GM19023 (cell line): ENCODE data around the gene SPRY1.
A peak's percentile ranks its signal among the peaks of the same experiment; 100 is the strongest.

Source experiments
- ATAC-seq: cut with Tn5 transposase; IDR thresholded peaks from one replicate; pipeline ENCODE4 v1.9.1; 2021; ENCODE audit warnings: mild to moderate bottlenecking, moderate library complexity; ENCODE audit not compliant: unreplicated experiment

The SPRY1 gene

GRCh38 chr4:123408471-123409084, 12.0 kb downstream of the SPRY1 start:
- ATAC-seq: no peak

- no peak for ATAC-seq
Measured at GRCh38 chr4:123409334-123409733, 12.7 kb downstream of the SPRY1 start.

DNA sequence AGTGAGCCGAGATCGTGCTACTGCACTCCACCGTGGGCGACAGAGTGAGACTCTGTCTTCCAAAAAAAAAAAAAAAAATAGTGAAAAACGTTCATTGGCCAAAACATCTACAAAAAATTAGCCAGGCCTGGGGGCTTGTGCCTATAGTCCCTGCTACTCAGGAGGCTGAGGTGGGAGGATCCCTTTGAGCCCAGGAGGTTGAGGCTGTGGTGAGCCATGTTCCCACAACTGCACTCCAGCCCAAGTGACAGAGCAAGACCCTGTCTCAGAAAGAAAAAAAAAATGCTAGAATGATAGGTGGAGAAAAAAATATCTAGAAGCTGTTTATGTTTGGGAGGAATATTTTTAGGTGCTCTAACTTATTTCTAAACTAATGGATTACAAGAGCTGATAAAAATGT, 14.9 kb downstream of the SPRY1 start:
- ATAC-seq: no peak

- peak; percentile 78 for ATAC-seq
Measured at GRCh38 chr4:123412091-123412505, 15.5 kb downstream of the SPRY1 start.

DNA sequence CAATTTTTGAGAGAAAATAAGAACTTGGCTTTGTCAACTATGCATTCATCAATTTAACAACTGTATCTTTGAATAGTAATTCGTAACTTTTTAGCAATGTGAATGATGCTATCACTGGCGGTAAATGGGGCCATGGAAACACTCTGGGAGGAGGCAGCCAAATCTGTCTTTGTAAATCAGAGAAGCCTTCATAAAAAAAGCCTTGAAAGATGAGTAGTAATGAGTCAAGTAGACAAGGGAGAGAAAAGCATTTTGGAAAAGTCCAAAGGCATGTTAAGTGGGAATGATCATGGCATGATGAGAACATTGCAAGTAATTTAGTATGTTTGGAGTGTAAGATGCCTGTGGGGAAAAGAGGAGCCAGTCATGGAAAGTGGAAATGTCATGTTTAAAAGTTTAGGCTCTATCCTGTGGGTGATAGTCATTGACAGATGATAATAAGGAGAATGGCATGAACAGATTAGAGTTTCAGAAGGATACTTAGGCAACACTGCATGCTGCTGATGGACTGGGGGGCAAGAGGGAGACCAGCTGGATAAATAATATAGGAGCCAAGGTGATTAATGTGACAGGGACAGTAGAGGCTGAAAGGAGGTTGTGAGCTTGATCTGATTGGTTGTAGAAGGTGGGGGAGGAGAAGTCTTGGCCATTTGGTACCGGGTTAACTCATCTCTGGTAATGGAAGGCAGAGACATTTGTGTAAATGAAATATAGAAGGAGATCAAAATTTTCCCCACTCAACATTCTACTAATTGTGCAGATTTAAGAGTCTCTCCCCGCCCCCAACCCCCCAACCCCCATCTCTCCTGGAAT, 16.3 kb downstream of the SPRY1 start:
- ATAC-seq: no peak

GRCh38 chr4:123415576-123415975, 19.0 kb downstream of the SPRY1 start:
- ATAC-seq: no peak

- ATAC-seq: no peak
Measured at GRCh38 chr4:123415977-123416376, 19.4 kb downstream of the SPRY1 start.

GRCh38 chr4:123417813-123418212, 21.2 kb downstream of the SPRY1 start:
- no peak for ATAC-seq

- peak; percentile 77 for ATAC-seq
Measured at GRCh38 chr4:123418351-123418931, 21.8 kb downstream of the SPRY1 start.

GRCh38 chr4:123419885-123420755, 23.5 kb downstream of the SPRY1 start:
- no peak for ATAC-seq

DNA sequence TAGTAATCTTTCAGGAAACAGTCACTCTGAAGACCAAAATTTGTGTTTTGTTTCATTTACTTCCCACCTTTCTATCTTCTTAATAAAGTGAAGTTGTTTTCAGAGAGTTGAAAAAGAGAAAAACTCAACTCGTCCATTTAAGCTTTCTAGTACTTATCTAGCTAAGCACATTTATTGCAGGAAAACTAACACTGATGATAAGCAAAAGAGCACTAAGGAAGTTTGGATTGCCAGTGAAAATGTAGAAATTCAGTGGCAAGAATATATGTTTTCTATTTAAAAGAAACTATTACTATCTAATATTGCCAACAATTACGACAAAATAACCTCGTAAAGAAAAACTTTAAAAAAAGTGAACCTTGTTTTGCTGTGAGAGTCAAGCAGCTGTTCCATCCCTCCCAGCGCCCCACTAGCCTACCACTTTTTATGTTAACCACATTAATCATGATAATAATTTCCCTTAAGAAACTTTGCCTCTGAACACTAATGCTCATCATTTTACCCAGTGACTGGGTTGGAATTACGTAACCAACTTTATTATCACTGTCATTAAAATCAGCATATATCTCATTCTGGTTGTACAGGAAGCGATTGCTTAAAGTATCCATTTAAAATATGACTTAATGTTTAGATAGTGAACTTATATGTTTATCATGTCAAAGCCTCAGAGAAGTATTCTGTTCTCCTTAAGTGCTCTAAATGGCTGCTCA, 24.8 kb downstream of the SPRY1 start:
- no peak for ATAC-seq

DNA sequence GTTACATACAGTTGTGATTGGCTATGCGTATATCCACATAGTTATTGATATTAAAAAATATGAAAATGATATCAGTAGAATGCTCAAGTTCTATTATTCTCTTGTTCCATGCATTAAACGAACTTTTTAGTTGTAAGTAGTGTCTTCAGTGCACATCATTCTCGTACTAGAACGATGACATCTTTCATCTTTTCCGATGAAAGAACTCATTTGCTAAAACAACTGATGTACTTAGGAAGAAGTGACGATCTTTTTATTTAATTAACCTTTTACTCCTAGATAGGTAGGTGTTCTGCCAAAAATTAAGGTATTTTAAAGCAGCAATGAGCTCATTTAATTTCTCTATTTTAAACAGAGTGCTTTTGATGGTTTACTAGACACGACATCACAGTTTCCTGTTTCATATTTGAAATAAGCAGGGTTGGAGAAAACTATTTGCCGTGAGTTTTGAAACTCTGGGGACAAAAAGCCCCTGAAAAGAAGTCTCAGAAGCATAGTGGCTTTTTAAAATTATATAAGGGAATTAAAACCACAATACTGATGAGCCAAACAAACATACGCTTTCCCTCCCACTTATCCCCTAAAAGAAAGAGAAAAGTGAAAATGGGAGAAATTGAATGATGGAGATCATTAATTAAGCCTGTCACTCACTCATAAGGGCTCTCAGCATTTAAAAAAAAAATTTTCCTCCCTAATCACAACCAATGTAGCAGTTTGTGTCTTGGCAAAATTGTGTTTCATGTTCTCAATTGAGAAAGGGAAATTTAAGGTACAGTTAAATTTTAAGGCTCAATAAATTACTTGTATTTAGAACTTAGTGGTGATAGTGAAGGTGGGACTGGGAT, 25.6 kb downstream of the SPRY1 start:
- no peak for ATAC-seq

DNA sequence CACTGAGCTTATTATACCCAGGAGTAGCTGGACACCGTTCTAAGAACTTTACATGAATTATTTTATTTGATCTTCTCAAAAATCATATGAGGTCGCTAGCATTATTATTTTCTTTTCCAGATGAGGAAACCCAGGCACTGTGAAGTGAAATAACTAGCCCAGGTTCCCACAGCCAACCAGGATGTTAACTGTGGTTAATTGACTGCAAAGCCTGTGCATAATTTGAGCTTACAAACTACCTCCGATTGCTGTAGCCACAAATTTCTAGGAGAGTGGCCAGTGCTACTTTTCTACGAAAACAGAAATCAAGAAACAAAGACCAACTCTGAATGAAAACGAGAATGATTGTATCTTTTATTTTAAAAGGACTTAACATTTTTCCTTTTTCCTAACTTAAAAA, 27.2 kb downstream of the SPRY1 start:
- no peak for ATAC-seq

DNA sequence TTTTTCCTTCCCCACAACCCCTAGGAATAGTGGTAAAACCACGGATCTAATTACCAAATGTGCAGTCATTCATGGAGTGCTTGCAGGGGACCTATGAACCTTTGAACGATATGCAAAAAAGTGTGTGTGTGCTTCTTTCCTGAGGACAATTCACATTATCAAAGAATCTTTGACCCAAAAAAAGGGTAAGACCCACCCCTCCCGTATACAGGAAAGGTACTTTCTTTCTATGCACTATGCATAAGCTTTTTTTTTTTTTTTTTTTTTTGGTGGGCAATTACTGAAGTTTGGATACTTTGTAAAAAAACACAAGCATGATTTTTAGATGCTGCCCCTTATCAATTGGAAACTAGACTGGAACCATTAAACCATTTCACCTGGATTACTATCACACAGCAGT, 31.4 kb downstream of the SPRY1 start:
- no peak for ATAC-seq

GRCh38 chr4:123430031-123430430, 33.4 kb downstream of the SPRY1 start:
- no peak for ATAC-seq

- no peak for ATAC-seq
Measured at GRCh38 chr4:123430501-123430900, 33.9 kb downstream of the SPRY1 start.

- ATAC-seq: no peak
Measured at GRCh38 chr4:123433573-123433972, 37.0 kb downstream of the SPRY1 start.

DNA sequence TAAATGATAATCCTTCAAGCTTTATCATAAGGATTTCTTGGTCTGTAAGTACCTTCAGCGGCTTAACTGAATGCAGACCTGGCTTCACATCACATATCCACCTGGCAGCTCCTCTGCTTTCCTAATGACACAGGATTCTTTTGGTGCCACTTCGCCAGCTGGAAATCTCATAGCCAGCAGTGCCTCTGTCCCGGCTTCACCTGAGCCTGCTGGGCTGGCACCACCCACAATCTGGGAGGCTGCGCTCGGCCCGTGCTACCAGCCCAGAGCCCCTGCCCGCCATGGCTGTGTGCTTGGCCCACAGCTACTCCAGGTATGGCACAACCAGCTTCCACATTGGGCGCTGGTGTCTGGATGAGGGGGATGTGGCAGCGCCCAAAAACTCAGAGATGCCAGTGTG, 37.4 kb downstream of the SPRY1 start:
- no peak for ATAC-seq

DNA sequence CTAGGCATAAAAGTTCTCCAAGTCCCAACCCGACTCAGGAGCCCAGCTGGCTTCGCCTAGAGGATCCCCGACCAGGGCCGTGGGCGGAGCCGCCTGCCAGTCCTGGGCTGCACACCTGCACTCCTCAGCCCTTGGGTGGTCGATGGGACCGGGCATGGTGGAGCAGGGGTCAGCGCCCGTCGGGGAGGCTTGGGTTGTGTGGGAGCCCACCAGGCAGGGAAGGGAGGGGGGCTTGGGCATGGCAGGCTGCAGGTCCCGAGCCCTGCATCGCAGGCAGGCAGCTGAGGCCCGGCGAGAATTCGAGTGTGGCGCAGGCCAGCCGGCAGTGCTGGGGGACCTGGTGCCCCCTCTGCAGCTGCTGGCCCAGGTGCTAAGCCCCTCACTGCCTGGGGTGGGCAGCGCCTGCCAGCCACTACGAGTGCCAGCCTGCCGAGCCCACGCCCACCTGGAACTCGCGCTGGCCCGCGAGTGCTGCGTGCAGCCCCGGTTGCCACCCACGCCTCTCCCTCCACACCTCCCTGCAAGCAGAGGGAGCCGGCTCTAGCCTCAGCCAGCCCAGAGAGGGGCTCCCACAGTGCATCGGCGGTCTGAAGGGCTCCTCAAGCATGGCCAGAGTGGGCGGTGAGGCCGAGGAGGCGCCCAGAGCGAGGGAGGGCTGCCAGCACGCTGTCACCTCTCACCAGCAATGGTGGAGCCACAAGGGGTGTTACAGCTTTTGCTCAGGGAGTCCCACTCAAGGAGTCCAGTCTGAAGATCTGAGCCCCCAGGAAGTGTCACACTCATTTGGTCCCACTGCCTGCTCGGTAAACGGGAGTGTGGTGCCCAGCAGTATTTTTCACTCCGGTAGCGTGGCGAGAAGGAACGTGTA, 38.9 kb downstream of the SPRY1 start:
- ATAC-seq: no peak
